ENCODE data around the gene LAYN.

The LAYN gene

DNA sequence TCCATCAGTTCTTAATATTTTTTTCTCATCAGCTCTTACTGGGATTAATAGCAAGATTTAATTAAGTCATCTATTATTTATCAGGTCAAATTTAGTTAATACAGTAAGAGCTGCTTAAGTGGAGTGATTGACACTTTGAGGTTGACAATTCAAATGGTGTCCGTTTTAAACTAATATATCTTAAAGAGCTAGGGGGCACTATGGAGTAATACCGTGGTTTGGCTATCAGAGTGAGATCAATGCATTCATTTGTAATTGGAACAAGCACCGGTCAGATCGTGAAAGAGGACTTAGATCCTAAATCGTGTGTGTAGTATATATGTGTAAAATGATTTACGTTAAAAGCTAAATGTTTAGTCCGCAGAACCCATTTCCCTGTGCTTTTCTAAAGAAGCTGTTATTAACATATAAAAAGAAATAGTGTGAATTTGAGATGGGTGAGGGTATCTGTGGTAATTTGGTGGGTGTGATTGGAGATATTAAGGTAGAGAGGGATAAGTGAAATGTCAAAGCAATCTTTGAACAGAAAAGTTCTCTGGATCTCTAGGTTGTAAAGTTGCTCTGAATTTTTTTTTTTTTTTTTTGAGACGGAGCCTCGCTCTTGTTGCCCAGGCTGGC lies 64.0 kb downstream of the LAYN start:
- no peaks in the 10 kb centered on the region for H3K9me3 ChIP-seq (ENCODE audit: control insufficient read depth, low read length)
- H3K4me1 ChIP-seq (ENCODE audit: control insufficient read depth, insufficient read depth, low read length) = peaks cover 7% of the 10 kb centered on the region
- 28 to 32% methylated on average over 9 of the region's 9 CpGs for WGBS, 2 experiments
- H3K27me3 ChIP-seq (ENCODE audit: control insufficient read depth, insufficient read depth, low read length, poor library complexity, severe bottlenecking) = peaks cover 17% of the 10 kb centered on the region
- H3K36me3 ChIP-seq (ENCODE audit: control insufficient read depth, insufficient read depth, low read length) = no peaks in the 10 kb centered on the region
- H3K27ac ChIP-seq (ENCODE audit: insufficient read depth, low read depth, low read length, poor library complexity, severe bottlenecking) = no peak overlapping the region
- peak overlapping the region; percentile 9 for H3K4me3 ChIP-seq (ENCODE audit: insufficient read depth, low read depth, low read length)

DNA sequence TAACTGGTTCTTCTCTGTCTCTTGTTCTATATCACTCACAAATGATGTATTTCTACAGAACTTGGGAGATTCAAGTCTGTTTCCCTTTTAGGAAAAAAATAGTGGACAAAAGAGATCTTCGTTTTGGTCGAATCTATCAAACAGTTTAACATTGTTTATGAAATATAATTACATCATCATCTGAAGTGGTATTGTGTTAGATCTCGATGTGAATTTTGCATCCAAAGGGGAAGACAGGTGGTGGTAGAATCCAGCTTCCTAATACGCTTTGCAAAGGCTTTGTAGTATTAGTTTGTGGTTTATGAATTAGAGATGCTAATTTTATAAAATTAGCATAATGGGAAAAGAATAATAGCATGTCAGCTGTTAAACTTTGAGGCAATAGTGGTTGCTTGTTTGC lies 65.2 kb downstream of the LAYN start:
- peaks cover 17% of the 10 kb centered on the region for H3K27me3 ChIP-seq (ENCODE audit: control insufficient read depth, insufficient read depth, low read length, poor library complexity, severe bottlenecking)
- no peaks in the 10 kb centered on the region for H3K36me3 ChIP-seq (ENCODE audit: control insufficient read depth, insufficient read depth, low read length)
- 94% methylated on average over 2 of the region's 4 CpGs for WGBS, 2 experiments
- no peak overlapping the region for H3K27ac ChIP-seq (ENCODE audit: insufficient read depth, low read depth, low read length, poor library complexity, severe bottlenecking)
- H3K4me3 ChIP-seq (ENCODE audit: insufficient read depth, low read depth, low read length) = no peak overlapping the region
- no peaks in the 10 kb centered on the region for H3K9me3 ChIP-seq (ENCODE audit: control insufficient read depth, low read length)
- peaks cover 7% of the 10 kb centered on the region for H3K4me1 ChIP-seq (ENCODE audit: control insufficient read depth, insufficient read depth, low read length)

DNA sequence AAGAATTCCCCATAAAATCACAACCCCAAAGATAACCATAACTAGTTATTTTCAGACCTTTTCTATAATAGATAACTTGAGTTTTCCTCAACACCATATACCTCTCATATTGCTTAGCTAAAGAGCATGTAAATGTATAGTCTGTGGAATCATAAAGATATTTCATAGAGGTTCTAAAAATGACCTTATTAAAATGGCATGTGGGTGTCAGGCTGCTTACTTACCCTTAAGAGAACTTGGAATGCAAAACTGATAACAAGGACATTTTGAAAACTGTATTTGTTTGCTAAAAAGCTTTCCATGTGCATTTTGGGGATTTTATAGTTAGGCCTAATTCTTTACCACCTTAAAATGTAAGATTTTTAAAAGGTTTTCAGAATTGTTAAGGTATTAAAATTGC lies 66.5 kb downstream of the LAYN start:
- Histone ChIP-seq H3K4me3 (ENCODE audit: insufficient read depth, low read depth, low read length) (no peak overlapping the region), H3K4me1 (ENCODE audit: control insufficient read depth, insufficient read depth, low read length) (no peaks in the 10 kb centered on the region), H3K9me3 (ENCODE audit: control insufficient read depth, low read length) (no peaks in the 10 kb centered on the region), H3K36me3 (ENCODE audit: control insufficient read depth, insufficient read depth, low read length) (no peaks in the 10 kb centered on the region), H3K27me3 (ENCODE audit: control insufficient read depth, insufficient read depth, low read length, poor library complexity, severe bottlenecking) (peaks cover 8% of the 10 kb centered on the region), H3K27ac (ENCODE audit: insufficient read depth, low read depth, low read length, poor library complexity, severe bottlenecking) (no peak overlapping the region)

DNA sequence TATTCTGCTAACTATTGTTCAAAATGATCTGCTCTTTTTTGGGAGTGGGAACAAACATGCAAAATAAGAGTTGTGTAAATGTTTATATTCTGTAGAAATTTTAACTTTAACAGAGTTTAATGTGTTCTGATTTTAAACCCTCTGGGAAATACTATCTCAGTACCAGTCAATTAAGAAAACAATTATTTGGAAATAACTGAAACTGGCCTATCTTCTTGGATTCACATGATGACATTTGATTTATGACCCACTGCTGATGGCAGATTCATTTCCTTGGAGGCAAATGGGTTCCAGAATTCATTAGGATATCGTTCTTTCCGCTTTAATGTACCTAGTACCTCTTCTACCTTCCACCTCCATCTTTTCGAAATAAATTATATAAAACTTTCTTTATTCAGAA lies 67.2 kb downstream of the LAYN start:
- Histone ChIP-seq H3K27me3 (ENCODE audit: control insufficient read depth, insufficient read depth, low read length, poor library complexity, severe bottlenecking) (peaks cover 8% of the 10 kb centered on the region), H3K27ac (ENCODE audit: insufficient read depth, low read depth, low read length, poor library complexity, severe bottlenecking) (no peak overlapping the region), H3K4me1 (ENCODE audit: control insufficient read depth, insufficient read depth, low read length) (no peaks in the 10 kb centered on the region), H3K4me3 (ENCODE audit: insufficient read depth, low read depth, low read length) (no peak overlapping the region), H3K9me3 (ENCODE audit: control insufficient read depth, low read length) (no peaks in the 10 kb centered on the region), H3K36me3 (ENCODE audit: control insufficient read depth, insufficient read depth, low read length) (no peaks in the 10 kb centered on the region)
- WGBS, 2 experiments = 89 to 93% methylated on average over 2 to 3 of the region's 3 CpGs

All from ectodermal cell (in vitro differentiated cells).